A172 (cell line): Measurements from ENCODE around the gene RASSF4. TPM values are rescaled to one million over a fixed set of nuclear protein-coding genes. Genes with fewer than 3 reads are reported as not detected.

Source experiments
- DNase-seq: peaks from one replicate; pipeline ENCODE4 v3.0.0-alpha.2; 2015; ENCODE audit warnings: low spot score
- total RNA-seq: library from RNA; depleted of rRNA; stranded (reverse); fragments of >200 nt; shearing (Covaris generic); gene quantifications from 2 replicates; pipeline ENCODE4 v1.2.3, GENCODE V29; 2014; rRNA removed

The RASSF4 gene
- total RNA-seq: 3.2 and 9.6 TPM in 2 replicates

GRCh38 chr10:44959247-44960087 lies at the start of gene RASSF4:
TSS of gene RASSF4 (plus strand) at chr10:44959802. CDS start at chr10:44970203, 10,401 bp downstream.
- DNase-seq: peak; percentile 74

- no peak for DNase-seq
Observed at GRCh38 chr10:44909910-44910309, 49.7 kb upstream of the RASSF4 start.

- no peak for DNase-seq
Observed at GRCh38 chr10:44910602-44911001, 49.0 kb upstream of the RASSF4 start.

- no peak for DNase-seq
Observed at GRCh38 chr10:44911081-44911540, 48.5 kb upstream of the RASSF4 start, which contains the start of gene TMEM72. TSS of gene TMEM72 (plus strand) at chr10:44911337. CDS start at chr10:44911513, 176 bp downstream.

GRCh38 chr10:44911951-44912350 lies 47.7 kb upstream of the RASSF4 start:
- DNase-seq: no peak

- DNase-seq: no peak
Observed at GRCh38 chr10:44913350-44914081, 46.1 kb upstream of the RASSF4 start.

GRCh38 chr10:44914891-44915290 lies 44.7 kb upstream of the RASSF4 start:
- DNase-seq: no peak

GRCh38 chr10:44916429-44916828 lies 43.2 kb upstream of the RASSF4 start:
- DNase-seq: no peak

GRCh38 chr10:44917848-44918247 lies 41.8 kb upstream of the RASSF4 start:
- DNase-seq: no peak

GRCh38 chr10:44920252-44920651 lies 39.4 kb upstream of the RASSF4 start:
- no peak for DNase-seq

GRCh38 chr10:44921061-44921460 lies 38.5 kb upstream of the RASSF4 start:
- DNase-seq: no peak

GRCh38 chr10:44921506-44921905 lies 38.1 kb upstream of the RASSF4 start:
- DNase-seq: no peak

GRCh38 chr10:44922021-44922420 lies 37.6 kb upstream of the RASSF4 start:
- DNase-seq: no peak

- no peak for DNase-seq
Observed at GRCh38 chr10:44922796-44923545, 36.6 kb upstream of the RASSF4 start.

GRCh38 chr10:44923611-44924010 lies 36.0 kb upstream of the RASSF4 start:
- no peak for DNase-seq

- DNase-seq: no peak
Observed at GRCh38 chr10:44924261-44925040, 35.2 kb upstream of the RASSF4 start.

GRCh38 chr10:44925224-44925623 lies 34.4 kb upstream of the RASSF4 start:
- DNase-seq: no peak

- no peak for DNase-seq
Observed at GRCh38 chr10:44925811-44926750, 33.5 kb upstream of the RASSF4 start.

- no peak for DNase-seq
Observed at GRCh38 chr10:44926751-44927351, 32.8 kb upstream of the RASSF4 start.

GRCh38 chr10:44927352-44927751 lies 32.2 kb upstream of the RASSF4 start:
- DNase-seq: no peak
